ENCODE data around the gene EHD4.

DNA sequence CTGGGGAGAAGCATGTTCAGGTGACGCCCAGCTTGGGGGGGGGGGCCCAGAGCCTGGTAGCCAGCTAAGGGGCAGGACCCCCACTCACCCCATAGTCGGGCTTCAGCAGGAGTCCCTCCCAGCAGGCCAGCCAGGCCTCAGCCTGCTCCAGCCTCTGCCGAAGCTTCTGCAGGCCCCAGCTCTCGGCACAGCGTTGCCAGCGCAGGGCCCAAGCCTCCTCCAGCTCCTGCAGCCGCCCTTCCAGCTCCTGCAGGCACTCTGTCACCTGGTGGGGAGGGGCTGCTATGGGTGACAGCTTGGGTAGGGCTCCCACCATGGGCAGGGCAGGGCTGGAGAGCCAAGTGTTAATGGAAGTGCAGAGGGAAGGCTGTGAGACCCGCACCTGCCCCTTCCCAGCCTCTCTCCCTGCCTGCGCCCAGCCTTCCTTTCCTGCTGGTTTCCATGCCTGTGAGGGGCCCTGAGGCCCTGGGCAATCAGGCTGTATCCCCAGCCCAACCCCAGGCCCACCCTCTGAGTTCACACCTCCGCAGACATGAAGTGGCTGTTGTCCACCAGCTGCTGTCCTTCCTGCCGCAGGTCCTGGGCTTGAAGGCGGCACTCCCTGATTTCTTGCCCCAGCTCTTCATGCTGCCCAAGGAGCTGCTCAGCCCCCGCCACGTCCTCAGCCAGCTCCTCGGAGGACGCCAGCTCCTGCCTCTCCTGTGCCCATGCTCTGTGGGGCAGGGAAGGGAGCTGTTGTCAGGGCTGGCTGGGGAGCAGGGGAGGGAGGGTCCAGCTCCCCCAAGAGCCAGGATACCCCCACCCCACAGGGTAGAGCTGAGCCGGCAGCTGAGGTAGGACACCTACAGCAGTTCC lies 119.4 kb downstream of the EHD4 start:
- TF ChIP-seq GATA2 (IDR thresholded peaks at IDR 0.05; ENCODE audit: low read depth, low read length) (no peak), GATA3 (IDR thresholded peaks at IDR 0.05; ENCODE audit: low read depth, low read length) (no peak)
